ENCODE measurements around the gene DGCR6.

DNA sequence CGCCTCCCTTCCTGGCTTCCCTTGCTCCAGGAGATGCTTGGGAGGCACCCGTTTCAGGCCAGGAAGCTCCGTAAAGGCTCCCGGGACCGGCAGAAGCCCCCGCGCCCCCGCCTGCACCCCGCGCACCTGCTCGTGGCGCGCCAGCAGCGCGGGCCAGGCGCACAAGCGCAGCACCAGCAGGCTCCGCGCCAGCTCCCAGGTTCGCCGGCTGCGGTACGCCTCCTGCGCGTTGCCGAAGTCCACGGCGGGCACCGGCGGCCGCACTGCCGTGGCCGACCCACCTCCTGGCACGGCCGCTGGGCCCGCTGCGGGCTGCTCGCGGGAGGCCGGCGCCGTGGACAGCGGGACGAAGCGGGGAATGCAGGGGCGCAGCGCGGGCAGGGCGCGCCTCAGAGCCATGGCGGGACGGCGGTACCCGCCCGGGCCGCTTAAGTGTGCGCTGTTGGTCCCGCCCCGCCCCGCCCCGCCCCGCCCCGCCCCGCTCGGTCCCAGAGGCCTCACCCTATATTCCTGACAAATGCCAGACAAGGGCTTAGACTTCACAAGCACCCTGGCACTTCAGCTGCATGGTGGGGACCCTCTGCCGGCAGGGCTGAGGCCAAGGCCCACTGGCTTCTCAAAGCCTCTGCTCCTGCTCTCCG is 29.9 kb downstream of the DGCR6 start, which contains the start of gene PRODH:
- TF ChIP-seq, protein P1, sequence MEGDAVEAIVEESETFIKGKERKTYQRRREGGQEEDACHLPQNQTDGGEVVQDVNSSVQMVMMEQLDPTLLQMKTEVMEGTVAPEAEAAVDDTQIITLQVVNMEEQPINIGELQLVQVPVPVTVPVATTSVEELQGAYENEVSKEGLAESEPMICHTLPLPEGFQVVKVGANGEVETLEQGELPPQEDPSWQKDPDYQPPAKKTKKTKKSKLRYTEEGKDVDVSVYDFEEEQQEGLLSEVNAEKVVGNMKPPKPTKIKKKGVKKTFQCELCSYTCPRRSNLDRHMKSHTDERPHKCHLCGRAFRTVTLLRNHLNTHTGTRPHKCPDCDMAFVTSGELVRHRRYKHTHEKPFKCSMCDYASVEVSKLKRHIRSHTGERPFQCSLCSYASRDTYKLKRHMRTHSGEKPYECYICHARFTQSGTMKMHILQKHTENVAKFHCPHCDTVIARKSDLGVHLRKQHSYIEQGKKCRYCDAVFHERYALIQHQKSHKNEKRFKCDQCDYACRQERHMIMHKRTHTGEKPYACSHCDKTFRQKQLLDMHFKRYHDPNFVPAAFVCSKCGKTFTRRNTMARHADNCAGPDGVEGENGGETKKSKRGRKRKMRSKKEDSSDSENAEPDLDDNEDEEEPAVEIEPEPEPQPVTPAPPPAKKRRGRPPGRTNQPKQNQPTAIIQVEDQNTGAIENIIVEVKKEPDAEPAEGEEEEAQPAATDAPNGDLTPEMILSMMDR (conservative IDR thresholded peaks at IDR 0.05; ENCODE audit: low read depth, low read length): no peak
- TF ChIP-seq EZH2 (IDR thresholded peaks at IDR 0.05; ENCODE audit: borderline replicate concordance, low read depth, low read length, poor library complexity, severe bottlenecking): no peak
